ENCODE results near the gene TWF2.

The TWF2 gene

GRCh38 chr3:52270252-52270754, 31.3 kb upstream of the TWF2 start:
- TF ChIP-seq CTCF (IDR thresholded peaks at IDR 0.05; ENCODE audit: insufficient read depth, low read length, poor library complexity, severe bottlenecking) (no peak), EZH2phosphoT487 (conservative IDR thresholded peaks at IDR 0.05; ENCODE audit: low read length) (no peak)
- H2AFZ ChIP-seq (ENCODE audit: low read depth, low read length, severe bottlenecking), result no peak overlapping the region
- peaks cover 49% of the 10 kb centered on the region for H3K36me3 ChIP-seq (ENCODE audit: low read length)
- no peak overlapping the region for H3K9ac ChIP-seq (ENCODE audit: low read length)
- H3K4me3 ChIP-seq (ENCODE audit: insufficient read depth, low read length, poor library complexity, severe bottlenecking), result no peak overlapping the region
- H3K79me2 ChIP-seq (ENCODE audit: insufficient read depth, low read length), result peaks cover 88% of the 10 kb centered on the region
- no peaks in the 10 kb centered on the region for H3K9me3 ChIP-seq (ENCODE audit: insufficient read depth, low read length)
- H3K27me3 ChIP-seq (ENCODE audit: low read length), result no peaks in the 10 kb centered on the region
- no peaks in the 10 kb centered on the region for H3K9me2 ChIP-seq (replicated peaks; ENCODE audit: insufficient read depth, low read length)
- H3K4me2 ChIP-seq (ENCODE audit: low read depth, low read length, poor library complexity, severe bottlenecking), result no peak overlapping the region
- H4K20me1 ChIP-seq (ENCODE audit: low read depth, low read length), result peaks cover 29% of the 10 kb centered on the region
- no peak overlapping the region for H3K27ac ChIP-seq (ENCODE audit: low read depth, low read length)
- peaks cover 3% of the 10 kb centered on the region for H3F3A ChIP-seq (ENCODE audit: insufficient read depth)

GRCh38 chr3:52269776-52270175, 30.8 kb upstream of the TWF2 start:
- H3K79me2 ChIP-seq (ENCODE audit: insufficient read depth, low read length), result peaks cover 82% of the 10 kb centered on the region
- H3K4me3 ChIP-seq (ENCODE audit: insufficient read depth, low read length, poor library complexity, severe bottlenecking), result no peak overlapping the region
- no peaks in the 10 kb centered on the region for H3K27me3 ChIP-seq (ENCODE audit: low read length)
- peaks cover 49% of the 10 kb centered on the region for H3K36me3 ChIP-seq (ENCODE audit: low read length)
- TF ChIP-seq EZH2phosphoT487 (conservative IDR thresholded peaks at IDR 0.05; ENCODE audit: low read length), result no peak
- no peak for TF ChIP-seq CTCF (IDR thresholded peaks at IDR 0.05; ENCODE audit: insufficient read depth, low read length, poor library complexity, severe bottlenecking)
- H3K27ac ChIP-seq (ENCODE audit: low read depth, low read length), result no peak overlapping the region
- peaks cover 3% of the 10 kb centered on the region for H3F3A ChIP-seq (ENCODE audit: insufficient read depth)
- no peaks in the 10 kb centered on the region for H3K9me2 ChIP-seq (replicated peaks; ENCODE audit: insufficient read depth, low read length)
- H3K4me2 ChIP-seq (ENCODE audit: low read depth, low read length, poor library complexity, severe bottlenecking), result no peak overlapping the region
- H3K9ac ChIP-seq (ENCODE audit: low read length), result no peak overlapping the region
- peaks cover 26% of the 10 kb centered on the region for H4K20me1 ChIP-seq (ENCODE audit: low read depth, low read length)
- no peaks in the 10 kb centered on the region for H3K9me3 ChIP-seq (ENCODE audit: insufficient read depth, low read length)
- H2AFZ ChIP-seq (ENCODE audit: low read depth, low read length, severe bottlenecking), result no peak overlapping the region

- Histone ChIP-seq H3K27me3 (ENCODE audit: low read length) (no peaks in the 10 kb centered on the region), H3K9me3 (ENCODE audit: insufficient read depth, low read length) (no peaks in the 10 kb centered on the region), H3K27ac (ENCODE audit: low read depth, low read length) (no peak overlapping the region), H3K36me3 (ENCODE audit: low read length) (peaks cover 61% of the 10 kb centered on the region), H3K79me2 (ENCODE audit: insufficient read depth, low read length) (peaks cover 78% of the 10 kb centered on the region), H3K9me2 (replicated peaks; ENCODE audit: insufficient read depth, low read length) (no peaks in the 10 kb centered on the region), H3K4me3 (ENCODE audit: insufficient read depth, low read length, poor library complexity, severe bottlenecking) (no peak overlapping the region), H3K4me2 (ENCODE audit: low read depth, low read length, poor library complexity, severe bottlenecking) (no peak overlapping the region), H3F3A (ENCODE audit: insufficient read depth) (peaks cover 5% of the 10 kb centered on the region), H3K9ac (ENCODE audit: low read length) (no peak overlapping the region), H4K20me1 (ENCODE audit: low read depth, low read length) (peaks cover 18% of the 10 kb centered on the region; the same call in 1 of the 2 replicates), H2AFZ (ENCODE audit: low read depth, low read length, severe bottlenecking) (no peak overlapping the region)
- TF ChIP-seq EZH2phosphoT487 (conservative IDR thresholded peaks at IDR 0.05; ENCODE audit: low read length) (no peak), CTCF (IDR thresholded peaks at IDR 0.05; ENCODE audit: insufficient read depth, low read length, poor library complexity, severe bottlenecking) (no peak)
Measured at GRCh38 chr3:52268036-52268435, 29.1 kb upstream of the TWF2 start.
